Measurements from ENCODE around the gene ATXN7L3.
"Not testable (repeated sequence)": the region's sequence is repeated elsewhere in the genome, so short reads cannot be mapped to it uniquely, and the experiment has no call there.

ATXN7L3 gene, protein sequence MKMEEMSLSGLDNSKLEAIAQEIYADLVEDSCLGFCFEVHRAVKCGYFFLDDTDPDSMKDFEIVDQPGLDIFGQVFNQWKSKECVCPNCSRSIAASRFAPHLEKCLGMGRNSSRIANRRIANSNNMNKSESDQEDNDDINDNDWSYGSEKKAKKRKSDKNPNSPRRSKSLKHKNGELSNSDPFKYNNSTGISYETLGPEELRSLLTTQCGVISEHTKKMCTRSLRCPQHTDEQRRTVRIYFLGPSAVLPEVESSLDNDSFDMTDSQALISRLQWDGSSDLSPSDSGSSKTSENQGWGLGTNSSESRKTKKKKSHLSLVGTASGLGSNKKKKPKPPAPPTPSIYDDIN

GRCh38 chr17:44199553-44200477 lies at the start of gene ATXN7L3:
ATXN7L3 (minus strand) TSS chr17:44199884; CDS start chr17:44198070, 1,814 bp downstream.
- peak; percentile 100 for DNase-seq (ENCODE audit: low read depth in 2 of 2)

DNA sequence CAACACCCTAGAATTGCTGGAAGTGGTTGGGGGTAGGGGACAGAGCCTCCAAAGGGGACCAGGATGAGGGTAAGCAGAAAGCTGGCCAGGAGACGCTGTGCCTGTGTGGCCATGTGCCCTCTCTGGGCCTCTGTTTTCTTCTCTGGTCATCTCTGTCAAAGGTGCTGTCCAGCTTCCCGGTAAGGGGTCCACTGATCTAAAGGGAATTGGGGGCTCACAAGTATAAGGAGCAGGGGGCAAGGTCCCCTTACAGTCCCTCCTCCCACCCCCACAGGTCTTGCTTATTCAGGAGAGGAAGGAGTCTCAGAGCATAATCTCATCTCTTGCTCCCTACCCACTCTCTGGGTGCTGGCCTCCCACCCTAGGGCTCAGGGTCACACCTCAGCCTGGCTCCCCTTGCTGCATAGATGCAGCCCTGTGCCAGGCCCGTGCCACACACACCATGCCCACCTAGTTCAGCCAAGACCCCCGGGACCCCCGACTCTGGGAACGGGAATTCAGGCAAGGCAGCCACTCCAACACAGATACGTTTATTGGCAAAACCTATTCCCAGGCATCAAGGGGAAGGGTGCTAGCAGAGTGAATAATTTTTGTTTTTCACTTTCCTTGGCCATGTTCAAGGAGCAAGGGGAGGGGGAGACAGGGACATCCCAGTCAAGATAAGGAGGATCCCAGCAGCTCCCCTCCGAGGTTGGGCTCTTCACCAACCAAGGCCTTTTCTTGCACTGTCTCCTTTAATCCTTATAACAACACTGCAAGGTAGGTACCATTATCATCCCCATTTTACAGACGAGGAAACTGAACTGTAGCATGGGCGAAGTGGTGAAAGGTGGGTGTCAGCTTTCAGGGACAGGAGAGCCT lies 48.4 kb upstream of the ATXN7L3 start:
- no peak for DNase-seq (ENCODE audit: low read depth in 2 of 2)

GRCh38 chr17:44247440-44247841 lies 47.8 kb upstream of the ATXN7L3 start:
- DNase-seq (ENCODE audit: low read depth in 2 of 2), result no peak

GRCh38 chr17:44241106-44241624 lies 41.5 kb upstream of the ATXN7L3 start:
- DNase-seq (ENCODE audit: low read depth in 2 of 2), result no peak

DNA sequence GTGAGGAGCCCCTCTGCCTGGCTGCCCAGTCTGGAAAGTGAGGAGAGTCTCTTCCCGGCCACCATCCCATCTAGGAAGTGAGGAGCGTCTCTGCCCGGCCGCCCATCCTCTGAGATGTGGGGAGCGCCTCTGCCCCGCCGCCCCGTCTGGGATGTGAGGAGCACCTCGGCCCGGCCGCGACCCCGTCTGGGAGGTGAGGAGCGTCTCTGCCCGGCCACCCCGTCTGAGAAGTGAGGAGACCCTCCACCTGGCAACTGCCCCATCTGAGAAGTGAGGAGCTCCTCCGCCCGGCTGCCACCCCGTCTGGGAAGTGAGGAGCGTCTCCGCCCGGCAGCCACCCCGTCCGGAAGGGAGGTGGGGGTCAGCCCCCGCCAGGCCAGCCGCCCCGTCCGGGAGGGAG lies 38.2 kb upstream of the ATXN7L3 start:
- DNase-seq (ENCODE audit: low read depth in 2 of 2), result not testable (repeated sequence)

- no peak for DNase-seq (ENCODE audit: low read depth in 2 of 2)
Observed at GRCh38 chr17:44236444-44236991, 36.8 kb upstream of the ATXN7L3 start.

DNA sequence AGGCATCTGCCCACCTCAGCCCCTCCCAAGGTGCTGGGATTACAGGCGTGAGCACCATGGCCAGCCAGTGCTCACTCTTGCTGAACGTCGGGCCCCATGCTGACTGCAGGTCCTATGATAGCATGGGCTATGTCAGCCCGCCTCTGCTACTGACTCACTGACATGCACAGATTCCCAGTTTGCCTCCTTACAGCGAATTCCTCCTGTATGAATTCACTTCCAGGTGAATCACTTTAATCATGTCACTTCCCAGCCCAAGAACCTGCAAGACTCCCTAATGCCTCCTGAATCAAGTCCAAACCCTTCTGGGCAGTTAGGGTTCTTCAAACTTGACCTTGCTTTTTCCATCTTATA lies 35.9 kb upstream of the ATXN7L3 start:
- DNase-seq (ENCODE audit: low read depth in 2 of 2), result no peak

DNA sequence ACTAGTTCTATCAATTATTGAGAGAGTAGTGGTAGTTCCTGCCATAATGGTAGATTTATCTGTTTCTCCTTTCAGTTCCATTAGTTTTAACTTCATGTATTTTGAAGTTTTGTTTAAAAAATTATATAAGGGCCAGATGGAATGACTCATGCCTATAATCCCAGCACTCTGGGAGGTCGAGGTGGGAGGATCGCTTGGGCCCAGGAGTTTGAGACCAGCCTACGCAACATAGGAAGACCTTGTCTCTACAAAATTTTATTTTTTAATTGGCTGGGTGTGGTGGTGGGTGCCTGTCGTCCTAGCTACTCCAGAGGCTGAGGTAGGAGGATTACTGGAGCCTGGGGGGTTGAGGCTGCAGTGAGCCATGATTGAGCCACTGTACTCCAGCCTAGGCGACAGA lies 33.9 kb upstream of the ATXN7L3 start:
- DNase-seq (ENCODE audit: low read depth in 2 of 2), result no peak

DNA sequence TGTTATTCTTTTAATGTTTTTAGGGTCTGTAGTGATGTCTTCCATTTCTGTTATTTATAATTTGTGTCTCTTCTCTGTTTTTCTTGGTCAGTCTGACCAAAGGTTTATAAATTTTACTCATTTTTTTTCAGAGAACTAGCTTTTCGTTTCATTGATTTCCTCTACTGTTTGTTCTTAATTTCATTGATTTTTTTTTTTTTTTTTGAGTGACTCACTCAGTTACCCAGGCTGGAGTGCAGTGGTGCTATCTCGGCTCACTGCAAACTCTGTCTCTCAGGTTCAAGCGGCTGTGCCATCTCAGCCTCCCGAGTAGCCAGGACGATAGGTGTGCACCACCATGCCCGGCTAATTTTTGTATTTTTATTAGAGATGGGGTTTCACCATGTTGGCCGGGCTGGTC lies 32.4 kb upstream of the ATXN7L3 start:
- DNase-seq (ENCODE audit: low read depth in 2 of 2), result no peak

DNA sequence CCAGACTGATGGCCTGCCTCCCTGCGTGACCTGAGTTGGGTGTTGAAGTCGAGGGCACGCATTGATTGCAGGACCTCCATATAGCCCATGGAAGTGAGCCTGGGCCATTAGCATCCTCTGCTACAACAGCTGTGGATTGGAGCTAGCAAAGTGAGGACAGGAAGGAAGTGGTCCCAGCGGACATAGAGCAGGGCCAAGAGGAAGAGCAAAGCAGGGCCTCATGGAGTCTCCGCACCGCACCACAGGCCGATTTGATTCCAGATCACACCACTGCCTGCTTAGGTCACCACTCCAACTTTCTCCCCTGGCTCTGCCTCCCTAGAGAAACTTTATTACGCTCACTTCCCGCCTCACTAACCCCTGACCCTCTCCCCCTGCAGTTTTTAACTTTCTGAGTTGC lies 30.5 kb upstream of the ATXN7L3 start:
- no peak for DNase-seq (ENCODE audit: low read depth in 2 of 2)

- no peak for DNase-seq (ENCODE audit: low read depth in 2 of 2)
Observed at GRCh38 chr17:44229090-44229489, 29.4 kb upstream of the ATXN7L3 start.

DNA sequence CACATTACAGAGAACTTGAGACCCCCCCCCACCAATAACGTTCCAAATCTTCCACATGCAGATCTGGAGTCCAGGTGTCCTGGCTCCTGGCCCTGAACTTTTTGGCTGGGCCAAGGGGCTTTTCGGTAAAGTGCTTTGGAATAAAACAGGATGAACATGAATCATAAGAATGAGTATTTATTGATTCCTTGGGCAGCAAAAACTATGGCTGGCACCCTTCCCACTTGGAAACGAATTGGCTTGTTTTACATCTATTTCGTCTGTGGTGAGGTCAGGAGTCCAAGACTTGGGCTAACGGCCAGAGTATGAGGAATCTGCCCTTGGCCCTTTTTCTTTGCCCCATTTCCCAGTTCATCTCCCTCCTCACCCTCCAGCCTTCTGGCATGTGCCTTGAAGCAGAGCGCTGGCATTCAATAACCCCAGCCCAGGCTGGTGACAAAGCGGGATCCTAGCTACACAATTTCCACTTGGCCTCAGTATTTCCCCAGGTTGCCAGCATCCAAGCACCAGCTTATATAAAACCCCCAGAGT lies 23.9 kb upstream of the ATXN7L3 start:
- no peak for DNase-seq (ENCODE audit: low read depth in 2 of 2)

DNA sequence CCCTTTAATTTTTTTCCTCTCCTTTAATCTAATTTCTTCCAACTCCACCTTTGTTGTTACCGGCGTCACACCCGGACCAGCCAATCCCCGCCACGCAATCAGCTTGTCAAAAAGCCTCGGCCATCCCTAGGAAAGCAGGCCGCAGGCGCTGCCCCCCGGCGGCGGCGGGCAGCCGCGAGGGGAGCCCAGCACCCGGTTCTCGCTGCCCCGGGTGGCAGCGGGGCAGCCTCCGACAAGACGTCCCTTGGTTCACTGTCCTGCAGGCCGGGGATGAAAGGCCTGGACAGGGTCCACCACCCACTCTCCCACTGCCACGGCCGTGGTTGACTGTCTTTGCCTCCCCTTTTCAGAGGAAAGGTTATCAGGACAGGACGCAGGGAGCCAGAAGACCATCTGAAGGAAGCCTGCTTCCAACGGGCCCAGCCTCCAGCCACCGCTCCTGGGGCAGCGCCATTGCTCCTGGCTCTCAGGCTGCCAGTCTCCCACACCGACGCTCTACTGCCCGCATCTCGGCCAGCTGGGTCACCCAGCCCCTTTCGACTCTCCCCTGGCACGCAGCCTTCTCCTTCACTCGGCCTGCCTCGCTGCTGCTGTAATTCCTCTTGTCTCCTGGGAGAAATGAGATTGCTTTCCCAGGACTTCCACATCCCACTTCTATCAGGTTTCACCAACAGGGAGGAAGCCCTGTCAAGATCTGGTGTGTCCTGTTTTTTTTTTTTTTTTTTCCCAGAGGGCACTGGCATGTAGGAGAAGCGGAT lies 22.6 kb upstream of the ATXN7L3 start:
- no peak for DNase-seq (ENCODE audit: low read depth in 2 of 2)

DNA sequence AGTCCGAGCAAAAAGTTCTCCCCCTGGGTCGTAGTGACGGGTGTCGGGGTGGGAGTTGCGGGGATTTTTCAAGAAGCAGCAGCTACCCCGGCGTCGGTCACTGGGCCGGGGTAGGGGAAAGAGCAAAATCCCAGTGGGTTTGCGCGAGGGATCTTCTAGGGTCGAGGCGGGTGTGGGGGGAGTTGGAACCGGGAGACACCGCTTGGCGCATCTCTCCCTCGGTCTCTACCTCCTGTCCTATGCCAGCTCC lies 22.1 kb upstream of the ATXN7L3 start:
- DNase-seq (ENCODE audit: low read depth in 2 of 2), result no peak

- peak; percentile 42 to 63 for DNase-seq (ENCODE audit: low read depth in 2 of 2)
Observed at GRCh38 chr17:44221084-44221861, 21.6 kb upstream of the ATXN7L3 start.

GRCh38 chr17:44220213-44221083 lies 20.8 kb upstream of the ATXN7L3 start:
- DNase-seq (ENCODE audit: low read depth in 2 of 2), result peak; percentile 34 to 43

- DNase-seq (ENCODE audit: low read depth in 2 of 2), result peak; percentile 31 to 56
Observed at GRCh38 chr17:44219616-44220212, 20.0 kb upstream of the ATXN7L3 start, which contains the start of gene UBTF. UBTF (minus strand) TSS chr17:44219675; CDS start chr17:44218229, 1,446 bp downstream.

DNA sequence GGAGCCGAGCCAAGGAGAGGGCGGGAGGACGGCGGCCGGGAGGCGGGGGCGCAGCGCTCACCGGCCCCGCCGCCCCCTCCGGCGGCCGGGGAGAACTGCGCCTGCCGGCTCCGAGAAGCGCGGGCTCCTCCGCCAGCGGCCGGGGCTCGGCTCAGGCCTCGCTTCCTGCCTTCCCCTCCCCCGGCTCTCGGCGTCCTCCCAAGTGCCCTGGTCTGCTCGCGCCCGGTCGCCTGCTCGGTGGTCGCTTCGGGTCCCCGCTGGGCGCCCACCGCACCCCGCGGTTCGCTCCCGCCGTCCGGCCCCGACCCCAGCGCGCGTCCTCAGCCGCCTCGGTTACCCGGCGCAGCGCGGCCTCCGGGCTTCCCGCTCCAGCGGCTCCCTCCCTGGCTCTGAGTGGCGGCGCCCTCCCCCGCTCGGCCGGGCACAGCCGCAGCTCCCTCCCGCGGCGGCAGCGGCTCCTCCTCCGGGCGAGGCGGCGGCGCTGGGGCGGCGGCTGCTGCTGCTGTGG lies 19.5 kb upstream of the ATXN7L3 start:
- DNase-seq (ENCODE audit: low read depth in 2 of 2), result peak; percentile 60 to 65
